HepG2 (cell line): ENCODE data around the gene ASAP2. TPM values are rescaled to one million over a fixed set of nuclear protein-coding genes. Genes with fewer than 3 reads are reported as not detected.

ENCODE experiments used
- ATAC-seq: fragments of 200-7000 bp; cut with Tn5 transposase; 3 replicates; pipeline ENCODE4 v1.9.1; 2020; ENCODE audit warnings: mild to moderate bottlenecking, moderate library complexity
- BruUV-seq: library from RNA; stranded (reverse); fragments of 400-500 nt; replicated peaks from 2 replicates; lab custom pipeline; 2021; lab: Mats Ljungman, UMichigan
- CTCF ChIA-PET: fragments of 300-600 bp; formaldehyde crosslinking; extraction: SDS; loops from one replicate; lab custom pipeline; 2021; ENCODE audit warnings: low total read pairs, inconsistent platforms, low intra/inter-chr PET ratio; lab: Yijun Ruan, JAX
- POLR2A ChIA-PET: fragments of 350-600 bp; sonication (Branson Sonifier 250); formaldehyde crosslinking; loops from one replicate; lab custom pipeline; 2020; ENCODE audit warnings: antibody characterized with exemption, inconsistent platforms; lab: Yijun Ruan, JAX
- DNase-seq: peaks from one replicate; pipeline ENCODE4 v3.0.0-alpha.2; 2015; ENCODE audit warnings: low spot score
- FAIRE-seq: peaks from 3 replicates; lab custom pipeline; 2011; peaks lifted over from hg19 to GRCh38; lab: Jason Lieb, UNC
- H2AFZ ChIP-seq: one replicate; pipeline ENCODE4 v1.6.1; 2011; ENCODE audit warnings: low read length, inconsistent platforms
- H3K27ac ChIP-seq: fragments of 300-600 bp; 3 replicates; pipeline ENCODE4 v1.8.0; 2011; ENCODE audit warnings: mixed run types, mild to moderate bottlenecking, mixed read lengths, low read length, inconsistent platforms; ENCODE audit not compliant: insufficient read depth; ENCODE audit errors: extremely low read length
- H3K27me3 ChIP-seq, 2 experiments: fragments of 200-600 bp in 1 of 2; 2 replicates in 1 of 2; 3 replicates in 1 of 2; pipeline versions ENCODE4 v1.6.0 to v1.8.0; 2011; ENCODE audit warnings: low read length in 2 of 2, mild to moderate bottlenecking in 2 of 2, moderate library complexity in 2 of 2, inconsistent platforms in 1 of 2; ENCODE audit not compliant: insufficient read depth in 2 of 2, control insufficient read depth in 1 of 2
- H3K36me3 ChIP-seq, 2 experiments: fragments of 200-600 bp in 1 of 2; replicated peaks in 1 of 2; 2 replicates in 1 of 2; 3 replicates in 1 of 2; pipeline versions ENCODE4 v1.5.1 to v1.8.0; 2011; ENCODE audit warnings: low read length in 2 of 2, inconsistent platforms in 1 of 2; ENCODE audit not compliant: insufficient read depth in 2 of 2, control insufficient read depth in 1 of 2
- H3K4me1 ChIP-seq: 2 replicates; pipeline ENCODE4 v1.5.1; 2012; ENCODE audit warnings: low read length, inconsistent platforms; ENCODE audit not compliant: insufficient read depth
- H3K4me2 ChIP-seq: 2 replicates; pipeline ENCODE4 v1.6.0; 2011; ENCODE audit warnings: low read depth, low read length, inconsistent platforms
- H3K4me3 ChIP-seq, 3 experiments: fragments of 200-600 bp in 1 of 3; sonication (generic), shearing (Covaris generic) in 1 of 3; replicated peaks in 1 of 3; 2 replicates each; pipeline ENCODE4 v1.5.1; 2011 to 2016; ENCODE audit warnings: low read length in 3 of 3, inconsistent platforms in 2 of 3, low read depth in 2 of 3, mild to moderate bottlenecking in 2 of 3, control low read depth in 1 of 3, mixed read lengths in 1 of 3; ENCODE audit not compliant: insufficient read depth in 1 of 3
- H3K79me2 ChIP-seq: one replicate; pipeline ENCODE4 v1.6.1; 2011; ENCODE audit warnings: low read length, inconsistent platforms; ENCODE audit not compliant: insufficient read depth
- H3K9ac ChIP-seq: 2 replicates; pipeline ENCODE4 v1.6.0; 2011; ENCODE audit warnings: mild to moderate bottlenecking, low read depth, low read length, inconsistent platforms; ENCODE audit not compliant: insufficient read depth
- H3K9me3 ChIP-seq: 2 replicates; pipeline ENCODE4 v1.5.1; 2012; ENCODE audit warnings: mild to moderate bottlenecking, low read length
- H4K20me1 ChIP-seq: 2 replicates; pipeline ENCODE4 v1.6.0; 2011; ENCODE audit warnings: inconsistent platforms, mild to moderate bottlenecking, low read length, moderate library complexity; ENCODE audit not compliant: insufficient read depth
- CBX5 ChIP-seq: sonication (generic); formaldehyde crosslinking; IDR thresholded peaks from 2 replicates; pipeline ENCODE4 v1.4.0; 2020; ENCODE audit warnings: missing genetic modification reagents, borderline replicate concordance
- CREB1 ChIP-seq, 2 experiments: fragments of 450-650 bp in 1 of 2; IDR thresholded peaks; 2 replicates each; pipeline ENCODE4 v1.6.1; 2016 to 2017; ENCODE audit warnings: control low read depth in 1 of 2, mild to moderate bottlenecking in 1 of 2, missing compliant biosample characterization in 1 of 2, missing genetic modification characterization in 1 of 2
- DPF2 ChIP-seq: sonication (generic); formaldehyde crosslinking; IDR thresholded peaks from 2 replicates; pipeline ENCODE4 v1.4.0; 2020; ENCODE audit warnings: mild to moderate bottlenecking, low read depth, missing genetic modification reagents, borderline replicate concordance
- MXI1 ChIP-seq: IDR thresholded peaks from 3 replicates; pipeline ENCODE4 v1.6.1; 2012; ENCODE audit warnings: low read depth, low read length, inconsistent platforms, borderline replicate concordance
- RELA ChIP-seq: sonication (generic); formaldehyde crosslinking; IDR thresholded peaks from 2 replicates; pipeline ENCODE4 v1.4.0; 2020; ENCODE audit warnings: missing genetic modification reagents
- SAFB2 ChIP-seq: sonication (generic); formaldehyde crosslinking; IDR thresholded peaks from 2 replicates; pipeline ENCODE4 v1.5.1; 2020; ENCODE audit warnings: missing genetic modification reagents, low read depth, mild to moderate bottlenecking, borderline replicate concordance
- SOX5 ChIP-seq: IDR thresholded peaks from 2 replicates; pipeline ENCODE4 v1.6.1; 2016; ENCODE audit warnings: borderline replicate concordance
- XBP1 ChIP-seq: sonication (generic); formaldehyde crosslinking; IDR thresholded peaks from 2 replicates; pipeline ENCODE4 v1.5.0; 2020; ENCODE audit warnings: missing genetic modification reagents
- YY1 ChIP-seq: IDR thresholded peaks from 2 replicates; pipeline ENCODE4 v1.6.1; 2011; ENCODE audit warnings: low read length, low read depth, moderate library complexity, mild to moderate bottlenecking; ENCODE audit not compliant: insufficient read depth, insufficient replicate concordance
- ZBTB43 ChIP-seq: sonication (generic); formaldehyde crosslinking; conservative IDR thresholded peaks from 2 replicates; pipeline ENCODE4 v1.4.0; 2020; ENCODE audit warnings: missing genetic modification reagents
- ZC3H4 ChIP-seq: sonication (generic); formaldehyde crosslinking; IDR thresholded peaks from 2 replicates; pipeline ENCODE4 v1.4.0; 2020; ENCODE audit warnings: missing genetic modification reagents, borderline replicate concordance
- ZMYM2 ChIP-seq: sonication (generic); formaldehyde crosslinking; IDR thresholded peaks from 2 replicates; pipeline ENCODE4 v1.8.0; 2022; ENCODE audit warnings: mild to moderate bottlenecking, missing genetic modification reagents
- ZNF17 ChIP-seq: sonication (generic); formaldehyde crosslinking; IDR thresholded peaks from 2 replicates; pipeline ENCODE4 v1.5.0; 2020; ENCODE audit warnings: mild to moderate bottlenecking, missing genetic modification reagents
- ZNF280B ChIP-seq: sonication (generic); formaldehyde crosslinking; IDR thresholded peaks from 2 replicates; pipeline ENCODE4 v1.5.0; 2020; ENCODE audit warnings: missing genetic modification reagents, mild to moderate bottlenecking, borderline replicate concordance
- WGBS: methylation state at CpG from one replicate; pipeline ENCODE4 v1.1.6; 2017; ENCODE audit warnings: low lambda C conversion rate; 5-methylcytosine and 5-hydroxymethylcytosine counted together
- in situ Hi-C: cut with HindIII; loops from 2 replicates; pipeline ENCODE4 v1.10.0; 2017; ENCODE audit warnings: low pct_unique_long_range_greater_than_20kb; ENCODE audit not compliant: extremely low pct_ligation_motif_present
- intact Hi-C: fragments of 100-400 bp; cut with micrococcal nuclease; formaldehyde crosslinking; loops from one replicate; pipeline ENCODE4 v1.10.0; 2022; ENCODE audit not compliant: unreplicated experiment
- polyA plus RNA-seq, 8 experiments: library from polyadenylated mRNA; depleted of rRNA in 3 of 8; stranded (reverse) in 7 of 8; unstranded in 1 of 8; fragments of >200 nt; fragmentation: Illumina TruSeq in 4 of 8; extraction: Trizol in 4 of 8; gene quantifications; 2 replicates each; pipeline versions ENCODE4 v1.2.1 to v1.2.3, GENCODE V29; 2011 to 2016; ENCODE audit warnings: low read depth in 4 of 8, missing spikeins in 1 of 8, mixed read lengths in 1 of 8; ENCODE audit not compliant: insufficient read depth in 1 of 8
- total RNA-seq, 5 experiments: library from RNA; depleted of rRNA; stranded (reverse); fragments of >200 nt; fragmentation: Illumina TruSeq; extraction: Trizol; gene quantifications; 2 replicates each; pipeline ENCODE4 v1.2.3, GENCODE V29; 2016; ENCODE audit warnings: low read depth in 1 of 5

The ASAP2 gene
- total and polyA plus RNA-seq, 2 of the 13 experiments (the other 11 are each of a cell fraction or from before 2014, with no cell fraction given): 7.3 to 22.3 TPM

- Histone ChIP-seq H3K9ac (no peak overlapping the region), H3K4me2 (no peak overlapping the region), H3K36me3 (no peaks in the 10 kb centered on the region), H4K20me1 (no peaks in the 10 kb centered on the region), H3K27me3 (0 out of 5 replicates have a peak, but pooled peaks cover 0 to 5% of the 10 kb centered on the region in 2 experiments), H2AFZ (no peak overlapping the region), H3K27ac (no peak overlapping the region), H3K4me3 (no peak overlapping the region), H3K79me2 (no peaks in the 10 kb centered on the region), H3K9me3 (no peaks in the 10 kb centered on the region), H3K4me1 (peaks cover 44% of the 10 kb centered on the region)
- in situ Hi-C loops (no loop called here), intact Hi-C loops (no loop called here)
- 57% methylated on average over 4 of the region's 4 CpGs for WGBS
- no peak for ATAC-seq
- no peak for FAIRE-seq
- no TSS peak for BruUV-seq
- no peak for DNase-seq
- no peak for TF ChIP-seq CBX5
- no peak for TF ChIP-seq ZNF17
- TF ChIP-seq RELA (CRISPR knock-in tag): no peak
- TF ChIP-seq ZMYM2 (CRISPR knock-in tag): no peak
- TF ChIP-seq YY1: no peak
- TF ChIP-seq CREB1 (IDR thresholded peaks at IDR 0.05): no peak
- TF ChIP-seq CREB1 (CRISPR knock-in tag; IDR thresholded peaks at IDR 0.05): no peak
- no peak for TF ChIP-seq DPF2
- no peak for TF ChIP-seq XBP1
- TF ChIP-seq SOX5 (CRISPR knock-in tag): no peak
- TF ChIP-seq SAFB2 (CRISPR knock-in tag): no peak
- TF ChIP-seq MXI1: no peak
- no peak for TF ChIP-seq ZBTB43
- TF ChIP-seq ZC3H4 (CRISPR knock-in tag): no peak
- TF ChIP-seq ZNF280B: no peak
- CTCF ChIA-PET: no interaction called here
- POLR2A ChIA-PET: interaction anchor here (1.6 to 4.3 kb wide), 2 partner anchors 44 to 70 kb away, joined by 3 to 29 read pairs; no protein-coding TSS in a partner anchor
Observed at GRCh38 chr2:9164112-9164608, 42.5 kb upstream of the ASAP2 start.
